SHP77 treated with DMSO at 0.1 percent for 48 hours (cell line): Measurements from ENCODE around the gene AKAP9.
"Not testable (repeated sequence)": the region's sequence is repeated elsewhere in the genome, so short reads cannot be mapped to it uniquely, and the experiment has no call there.

ENCODE experiments used
- DNase-seq: peaks from one replicate; lab custom pipeline; 2025; lab: John Stamatoyannopoulos, UW

Gene AKAP9

DNA sequence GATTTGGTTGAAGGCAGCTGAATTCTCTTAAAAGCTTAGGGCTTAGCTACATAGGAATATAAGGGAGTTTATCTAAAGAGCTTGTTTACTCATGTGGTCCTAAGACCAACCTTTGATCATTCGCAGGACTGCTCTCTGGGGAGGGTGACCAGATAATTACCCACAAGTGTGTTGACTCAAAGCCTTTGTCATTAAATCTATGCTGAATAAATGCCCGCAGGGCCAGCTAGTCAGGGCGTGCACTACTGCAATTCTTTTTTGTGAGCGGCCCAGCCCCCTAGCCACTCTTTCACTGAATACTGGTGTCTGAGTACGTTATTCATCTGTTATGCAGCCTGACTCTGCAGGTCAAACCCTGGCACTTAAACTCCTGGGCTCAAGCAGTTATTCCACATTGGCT lies 69.6 kb downstream of the AKAP9 start:
- no peak for DNase-seq

DNA sequence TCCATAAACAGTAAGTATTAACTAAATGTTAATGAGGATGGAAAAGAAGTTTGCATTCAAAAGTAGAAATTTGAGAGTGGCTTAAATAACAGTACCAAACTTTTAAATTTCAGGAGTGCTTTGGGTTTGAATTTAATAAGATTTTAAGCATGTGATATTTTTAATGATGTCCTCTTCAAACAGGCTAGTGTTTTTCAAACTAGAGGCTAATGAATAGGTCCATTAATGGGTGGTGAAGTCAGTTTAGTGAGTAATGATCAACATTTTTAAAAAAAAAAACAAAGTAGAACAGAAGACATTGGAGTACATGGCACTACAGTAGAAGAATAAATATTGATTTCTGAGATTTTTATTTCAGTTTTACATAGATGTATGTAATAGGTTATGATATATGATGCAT lies 72.9 kb downstream of the AKAP9 start:
- no peak for DNase-seq

DNA sequence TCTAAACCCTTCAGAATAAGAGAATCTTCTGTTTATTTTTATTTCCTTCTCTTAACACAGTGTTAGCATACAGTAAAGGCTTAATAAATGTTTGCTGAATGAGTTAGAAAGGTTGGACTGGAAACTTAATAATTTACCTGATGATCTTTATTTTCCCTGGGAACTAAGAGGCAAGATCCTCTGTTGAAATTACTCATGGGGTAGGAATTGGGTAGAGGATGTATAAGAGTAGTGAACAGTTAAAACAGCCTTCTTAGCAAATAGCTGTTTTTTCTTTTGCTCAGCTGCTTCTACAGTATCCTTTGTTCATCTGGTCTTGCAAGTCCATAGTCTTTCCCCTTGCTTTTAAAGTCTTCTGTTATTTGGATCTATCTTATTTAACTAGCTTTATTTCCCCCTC lies 80.0 kb downstream of the AKAP9 start:
- no peak for DNase-seq

DNA sequence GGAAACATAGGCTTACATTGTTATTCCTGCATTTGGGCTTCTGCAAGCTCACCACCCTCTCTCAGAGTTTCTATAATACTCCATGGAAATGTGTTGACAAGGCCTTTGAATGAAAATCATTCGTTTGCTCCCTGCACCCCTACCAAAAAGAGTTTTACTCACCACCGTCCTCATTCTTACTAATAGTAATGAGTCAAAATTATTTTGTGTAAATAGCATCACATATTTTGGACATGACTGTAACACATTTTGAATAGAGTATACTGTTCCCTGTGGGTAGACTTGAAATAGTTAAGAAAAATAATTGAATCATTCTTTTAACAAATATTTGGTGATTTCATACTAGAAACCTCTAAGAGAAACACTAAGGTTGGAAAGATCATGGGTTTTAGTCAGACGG lies 84.6 kb downstream of the AKAP9 start:
- no peak for DNase-seq

DNA sequence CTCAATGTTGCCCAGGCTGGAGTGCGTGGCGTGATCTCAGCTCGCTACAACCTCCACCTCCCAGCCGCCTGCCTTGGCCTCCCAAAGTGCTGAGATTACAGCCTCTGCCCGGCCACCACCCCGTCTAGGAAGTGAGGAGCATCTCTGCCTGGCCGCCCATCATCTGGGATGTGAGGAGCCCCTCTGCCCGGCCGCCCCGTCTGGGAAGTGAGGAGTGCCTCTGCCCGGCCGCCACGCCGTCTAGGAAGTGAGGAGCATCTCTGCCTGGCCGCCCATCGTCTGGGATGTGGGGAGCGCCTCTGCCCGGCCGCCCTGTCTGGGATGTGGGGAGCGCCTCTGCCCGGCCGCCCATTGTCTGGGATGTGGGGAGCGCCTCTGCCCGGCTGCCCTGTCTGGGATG lies 86.0 kb downstream of the AKAP9 start:
- DNase-seq, result not testable (repeated sequence)

DNA sequence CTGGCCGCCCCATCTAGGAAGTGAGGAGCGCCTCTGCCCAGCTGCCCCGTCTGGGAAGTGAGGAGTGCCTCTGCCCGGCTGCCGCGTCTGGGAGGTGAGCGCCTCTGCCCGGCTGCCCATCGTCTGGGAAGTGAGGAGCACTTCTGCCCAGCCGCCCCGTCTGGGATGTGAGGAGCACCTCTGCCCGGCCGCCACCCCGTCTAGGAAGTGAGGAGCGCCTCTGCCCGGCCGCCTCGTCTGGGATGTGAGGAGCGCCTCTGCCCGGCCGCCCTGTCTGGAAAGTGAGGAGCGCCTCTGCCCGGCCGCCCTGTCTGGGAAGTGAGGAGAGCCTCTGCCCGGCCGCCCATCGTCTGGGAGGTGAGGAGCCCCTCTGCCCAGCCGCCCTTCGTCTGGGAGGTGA lies 86.5 kb downstream of the AKAP9 start:
- not testable (repeated sequence) for DNase-seq

DNA sequence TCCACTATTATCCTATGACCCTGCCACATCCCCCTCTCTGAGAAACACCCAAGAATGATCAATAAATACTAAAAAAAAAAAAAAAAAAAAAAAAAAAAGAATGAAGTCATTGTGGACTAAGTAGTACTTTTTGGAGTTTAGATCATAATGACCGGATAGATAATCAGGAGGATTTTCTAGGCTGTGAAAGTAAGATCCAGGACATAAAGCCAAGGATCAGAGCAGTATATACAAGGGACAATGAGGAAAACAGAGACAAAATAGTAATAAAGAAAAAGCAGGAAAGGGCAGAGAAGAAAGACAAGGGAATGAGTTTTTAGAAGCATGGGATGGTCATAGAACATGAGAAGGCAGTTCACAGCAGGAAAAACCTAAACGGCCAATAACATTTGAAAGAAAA lies 87.6 kb downstream of the AKAP9 start:
- no peak for DNase-seq

DNA sequence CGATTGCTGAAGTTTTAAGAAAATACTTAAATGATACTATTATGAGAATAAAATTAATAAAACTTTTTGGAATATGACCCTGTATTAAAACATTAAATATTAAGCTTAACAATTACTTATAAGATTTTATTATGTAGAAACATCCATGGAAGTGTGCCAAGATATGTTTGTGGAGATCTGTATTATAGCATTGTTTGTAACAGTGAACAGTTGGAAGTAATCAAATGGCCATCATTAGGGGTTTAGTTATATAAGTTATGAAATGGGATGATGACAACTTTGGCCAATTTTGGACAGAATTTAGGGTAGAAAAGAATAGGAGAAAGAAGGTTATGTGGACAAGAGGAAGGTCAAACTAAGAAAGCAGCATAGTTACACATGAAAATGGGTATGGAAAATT lies 88.0 kb downstream of the AKAP9 start:
- DNase-seq, result no peak

DNA sequence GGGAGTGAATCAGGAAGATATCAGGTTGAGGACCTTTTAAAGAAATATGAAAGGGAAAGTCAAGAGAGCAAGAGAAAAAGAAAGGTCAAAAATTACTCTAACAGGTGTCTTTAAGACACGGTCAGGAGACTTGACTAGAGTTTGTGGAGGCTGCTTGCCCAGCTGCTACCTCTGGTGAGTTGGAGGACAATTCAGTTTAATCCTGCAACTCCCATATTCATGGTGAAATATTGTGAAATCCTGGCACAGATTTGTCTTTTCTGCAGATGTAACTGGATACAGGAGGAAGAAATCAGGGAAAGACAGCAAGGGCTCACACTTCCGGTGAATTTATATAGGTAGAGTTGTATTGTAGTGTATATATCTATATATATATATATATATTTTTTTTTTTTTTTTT lies 93.5 kb downstream of the AKAP9 start:
- no peak for DNase-seq

DNA sequence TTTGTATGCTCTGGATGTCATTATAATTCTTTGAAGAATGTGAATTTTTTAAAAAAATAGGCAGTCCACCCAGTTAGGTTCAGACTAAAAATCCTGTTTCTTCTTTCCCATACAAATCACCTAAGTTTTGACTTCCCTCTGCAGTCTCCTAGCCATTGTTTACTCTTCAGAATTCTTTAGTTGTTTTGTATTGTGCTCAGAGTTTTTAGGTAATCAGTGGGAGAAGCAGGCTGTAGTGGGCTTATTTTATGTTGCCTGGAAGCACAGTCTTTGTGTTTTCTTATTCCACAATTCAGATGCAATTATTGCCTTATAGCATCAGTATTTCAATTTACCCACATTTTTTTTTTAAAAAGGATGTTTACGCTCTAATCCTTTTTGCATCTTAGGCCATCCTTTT lies 94.9 kb downstream of the AKAP9 start:
- no peak for DNase-seq

DNA sequence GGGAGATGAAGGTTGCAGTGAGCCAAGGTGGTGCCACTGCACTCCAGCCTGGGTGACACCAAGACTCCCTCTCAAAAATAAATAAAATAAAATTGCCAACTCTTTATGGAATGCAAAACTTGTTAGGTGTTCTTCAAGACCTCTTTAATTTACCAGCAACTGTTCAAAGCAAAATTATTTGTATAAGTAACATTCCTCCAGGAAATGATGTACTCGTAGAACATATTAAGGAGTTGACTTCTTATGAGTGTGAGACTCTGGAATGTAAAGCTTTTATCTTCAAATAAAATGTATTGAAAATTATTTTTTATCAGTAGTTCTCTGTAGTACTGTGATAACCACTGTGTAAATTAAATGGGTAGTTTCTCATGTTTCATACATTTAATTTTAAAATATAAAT lies 99.2 kb downstream of the AKAP9 start:
- no peak for DNase-seq

DNA sequence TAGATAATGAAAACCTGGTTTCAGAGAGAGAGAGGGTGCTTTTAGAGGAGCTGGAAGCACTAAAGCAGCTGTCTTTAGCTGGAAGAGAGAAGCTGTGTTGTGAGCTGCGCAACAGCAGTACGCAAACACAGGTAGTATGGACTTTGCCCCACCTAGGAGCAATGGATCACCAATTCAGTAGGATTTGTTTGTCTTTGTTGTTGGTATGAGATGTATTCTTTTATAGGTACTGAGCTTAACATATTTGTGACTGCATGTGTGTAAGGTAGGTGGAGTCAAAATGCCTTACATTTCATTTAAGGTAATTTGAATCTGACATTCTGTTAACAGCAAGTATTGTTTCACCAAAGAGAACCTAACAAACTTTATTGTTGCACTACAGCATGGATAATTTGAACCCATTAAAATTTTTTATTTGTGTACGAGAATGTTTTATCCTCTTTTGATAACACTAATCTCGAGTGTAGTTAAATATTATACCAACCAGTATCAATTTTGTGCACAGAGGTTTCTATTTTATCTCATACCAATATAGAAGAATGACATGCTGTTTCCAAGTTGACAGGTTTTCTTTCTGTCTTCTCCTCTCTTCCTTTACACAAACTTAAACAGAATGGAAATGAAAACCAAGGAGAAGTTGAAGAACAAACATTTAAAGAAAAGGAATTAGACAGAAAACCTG lies 101.5 kb downstream of the AKAP9 start:
- no peak for DNase-seq

DNA sequence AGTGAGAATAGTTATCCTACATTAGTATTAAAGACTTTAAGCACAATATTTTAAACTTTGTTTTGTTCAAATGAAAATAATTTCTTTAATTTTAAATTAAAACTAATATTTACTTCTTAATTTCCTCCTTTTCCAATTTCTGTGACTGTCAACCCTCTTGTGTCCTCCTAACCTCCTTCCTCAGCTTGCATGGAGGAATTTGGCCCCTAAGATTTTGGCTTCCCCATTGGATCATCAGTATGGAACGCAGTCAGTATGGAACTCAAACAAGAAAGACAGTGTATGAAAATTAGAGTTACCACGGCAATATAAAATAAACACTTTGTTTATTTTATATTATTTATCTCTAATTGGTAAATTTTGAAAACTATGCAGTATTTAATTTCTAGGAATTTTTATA lies 102.4 kb downstream of the AKAP9 start:
- no peak for DNase-seq

DNA sequence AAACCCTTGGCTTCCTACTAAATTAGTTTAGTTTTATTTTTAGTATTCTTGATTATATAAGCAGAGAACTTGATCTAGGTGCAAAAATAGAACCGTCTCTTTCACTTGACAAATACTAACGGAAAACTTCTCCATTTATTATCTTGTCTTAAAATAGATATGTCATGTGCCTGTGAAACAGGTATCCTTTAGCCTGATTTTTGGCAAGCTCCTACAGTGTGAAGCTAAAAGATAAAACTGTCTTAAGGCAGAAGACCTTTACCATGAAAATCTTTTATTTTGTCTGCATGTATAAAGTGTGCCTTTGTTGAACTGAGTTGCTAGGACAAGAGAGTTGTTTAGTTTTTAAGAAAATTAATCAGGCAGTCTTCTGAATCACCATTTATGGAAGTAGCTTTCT lies 103.0 kb downstream of the AKAP9 start:
- DNase-seq, result no peak

DNA sequence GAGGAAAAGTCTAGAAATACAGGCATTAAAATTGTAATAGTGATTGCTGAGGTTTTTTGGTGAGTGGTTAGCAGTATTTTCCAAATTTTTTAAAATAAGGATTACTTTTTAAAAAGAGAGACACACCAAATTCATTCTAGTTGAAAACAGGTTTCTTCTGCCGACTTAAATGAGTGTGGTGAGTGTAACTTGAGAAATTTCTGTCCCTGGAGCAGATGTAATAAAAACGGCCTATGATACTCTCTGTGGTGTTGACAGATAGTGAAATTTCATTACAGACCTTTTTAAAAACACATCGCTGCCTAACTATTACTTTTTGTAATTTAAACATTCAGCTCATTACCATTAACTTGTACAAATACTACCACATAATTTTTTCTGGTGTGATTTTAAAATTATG lies 103.5 kb downstream of the AKAP9 start:
- no peak for DNase-seq

DNA sequence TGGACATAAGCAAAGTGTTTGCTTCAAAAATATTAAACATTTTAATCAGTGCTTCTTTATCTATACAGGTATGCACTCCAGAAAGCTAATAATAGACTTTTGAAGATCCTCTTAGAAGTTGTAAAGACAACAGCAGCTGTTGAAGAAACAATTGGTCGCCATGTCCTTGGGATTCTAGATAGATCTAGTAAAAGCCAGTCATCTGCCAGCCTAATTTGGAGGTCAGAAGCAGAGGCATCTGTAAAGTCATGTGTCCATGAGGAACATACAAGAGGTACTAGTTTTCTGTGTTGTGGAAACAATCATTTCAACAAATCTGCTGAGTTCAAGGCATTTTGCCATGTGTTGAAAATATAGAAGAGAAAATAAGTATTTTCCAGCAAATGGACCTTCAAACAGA lies 104.3 kb downstream of the AKAP9 start:
- DNase-seq, result no peak

DNA sequence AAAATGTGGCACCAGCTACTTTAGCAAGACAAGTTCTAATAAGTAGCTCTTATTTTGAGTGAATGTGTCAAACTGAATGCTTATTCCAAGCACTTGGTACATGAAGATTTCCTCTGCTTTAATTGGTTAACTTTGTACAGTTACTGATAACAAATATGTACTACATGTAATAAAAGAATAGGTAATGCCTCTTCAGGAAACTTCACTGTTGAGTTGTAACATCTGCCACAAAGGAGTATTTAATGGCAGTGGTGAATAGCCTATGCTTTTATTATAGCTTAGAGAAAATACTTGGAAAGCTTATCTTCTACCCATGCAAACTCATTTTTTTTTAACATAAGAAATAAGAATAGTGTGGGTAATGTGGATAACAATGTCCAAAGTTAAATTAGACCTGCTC lies 111.0 kb downstream of the AKAP9 start:
- DNase-seq, result no peak

DNA sequence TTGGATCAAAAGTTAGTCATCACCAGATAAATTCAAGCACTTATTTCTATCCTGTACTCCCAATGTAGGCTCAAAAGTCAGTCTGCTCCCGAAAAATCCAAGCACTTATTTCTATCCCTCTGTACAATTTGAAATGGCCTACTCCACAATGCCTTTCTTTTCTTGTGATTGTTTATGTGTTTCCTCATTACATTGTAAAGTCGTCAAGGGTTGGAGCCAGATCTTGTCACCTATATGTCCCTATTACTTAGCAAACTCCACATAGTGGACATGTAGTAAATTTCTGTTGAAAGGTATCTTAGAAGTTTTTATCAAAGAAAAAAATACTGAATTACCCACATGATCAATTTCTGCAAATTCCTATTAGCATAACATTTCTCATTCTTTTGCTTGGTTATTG lies 111.5 kb downstream of the AKAP9 start:
- DNase-seq, result no peak

DNA sequence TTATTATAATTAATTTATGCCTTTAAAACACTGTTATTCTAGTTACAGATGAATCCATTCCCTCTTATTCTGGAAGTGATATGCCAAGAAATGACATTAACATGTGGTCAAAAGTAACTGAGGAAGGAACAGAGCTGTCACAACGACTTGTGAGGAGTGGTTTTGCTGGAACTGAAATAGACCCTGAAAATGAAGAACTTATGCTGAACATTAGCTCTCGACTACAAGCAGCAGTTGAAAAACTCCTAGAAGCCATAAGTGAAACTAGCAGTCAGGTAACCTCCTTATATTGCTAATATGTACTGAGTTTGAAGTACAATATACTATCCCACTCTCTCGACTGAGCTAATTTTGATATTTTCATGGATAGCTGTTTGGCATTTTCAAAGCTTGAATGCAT lies 112.0 kb downstream of the AKAP9 start:
- DNase-seq, result no peak

DNA sequence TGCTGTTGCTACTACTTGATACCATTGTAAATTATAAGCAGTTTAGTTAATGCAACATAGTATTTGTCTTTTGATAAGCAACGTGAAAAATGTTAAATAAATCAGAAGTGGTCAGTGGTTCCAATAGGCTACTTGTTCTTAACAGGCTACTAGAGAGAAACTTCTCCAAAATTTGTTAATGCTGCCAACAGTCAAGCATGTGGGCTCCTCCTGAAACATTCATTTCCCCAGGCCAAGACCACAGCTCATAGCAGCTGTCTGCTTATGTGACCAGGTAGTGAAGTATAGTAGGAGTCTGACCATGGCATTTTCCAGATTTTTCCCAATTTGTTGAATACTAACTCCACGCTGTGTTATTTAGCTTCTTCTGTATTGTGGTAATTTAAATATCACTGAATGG lies 112.7 kb downstream of the AKAP9 start:
- DNase-seq, result no peak

DNA sequence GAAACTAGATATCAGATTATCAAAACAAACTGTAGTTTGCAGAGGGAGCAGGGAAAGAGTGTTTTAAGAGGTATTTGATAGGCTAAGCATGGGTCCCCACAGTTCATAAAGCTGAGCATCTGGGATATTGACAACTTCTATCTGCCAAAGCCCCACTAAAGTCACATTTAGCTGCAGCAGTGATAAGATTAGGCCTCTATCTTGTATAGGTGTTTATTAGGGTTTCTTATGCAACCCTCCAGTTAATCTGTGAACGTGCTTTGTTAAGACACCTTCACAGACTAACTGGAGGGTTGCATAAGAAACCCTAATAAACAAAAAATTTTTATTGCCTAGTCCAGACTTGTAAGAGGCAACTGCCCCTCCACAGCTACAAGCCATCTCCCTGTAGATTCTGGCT lies 115.6 kb downstream of the AKAP9 start:
- DNase-seq, result no peak

DNA sequence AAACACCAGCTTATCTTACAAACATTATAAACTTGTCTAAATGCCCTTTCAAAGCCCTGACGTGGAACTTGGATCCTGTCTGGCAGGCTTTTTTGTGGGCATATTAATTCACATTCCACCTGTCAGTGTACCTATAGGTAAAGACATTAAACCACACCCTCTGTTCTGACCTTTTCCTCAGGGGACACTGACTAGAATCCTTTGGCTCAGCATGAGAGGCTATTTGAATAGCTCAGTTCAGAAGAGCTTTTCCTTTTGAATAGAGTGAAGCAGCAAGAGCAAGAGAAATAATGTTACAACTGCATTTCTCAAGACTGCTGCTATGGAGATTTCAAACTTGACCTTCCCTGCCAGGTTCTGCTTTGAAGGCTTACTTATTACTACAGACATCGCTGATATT lies 116.7 kb downstream of the AKAP9 start:
- DNase-seq, result no peak

DNA sequence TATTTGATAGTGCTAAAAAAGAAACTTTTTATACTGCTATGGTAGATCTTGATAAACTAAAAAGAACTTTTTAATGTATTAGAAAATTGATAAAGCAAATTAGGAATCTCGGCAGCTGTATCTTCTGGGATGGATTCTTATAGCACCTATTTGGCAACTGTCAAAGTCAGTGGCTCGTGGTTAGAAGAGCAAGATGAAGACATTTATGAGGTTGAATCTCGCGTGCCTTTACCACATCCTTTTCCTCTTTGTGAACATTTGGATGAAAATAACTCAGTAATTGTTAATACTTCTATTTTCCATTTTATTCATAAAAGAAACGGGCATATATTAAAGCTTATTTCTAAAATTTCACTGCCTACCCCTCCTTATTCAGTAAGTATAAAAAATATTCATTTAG lies 117.4 kb downstream of the AKAP9 start:
- DNase-seq, result no peak

DNA sequence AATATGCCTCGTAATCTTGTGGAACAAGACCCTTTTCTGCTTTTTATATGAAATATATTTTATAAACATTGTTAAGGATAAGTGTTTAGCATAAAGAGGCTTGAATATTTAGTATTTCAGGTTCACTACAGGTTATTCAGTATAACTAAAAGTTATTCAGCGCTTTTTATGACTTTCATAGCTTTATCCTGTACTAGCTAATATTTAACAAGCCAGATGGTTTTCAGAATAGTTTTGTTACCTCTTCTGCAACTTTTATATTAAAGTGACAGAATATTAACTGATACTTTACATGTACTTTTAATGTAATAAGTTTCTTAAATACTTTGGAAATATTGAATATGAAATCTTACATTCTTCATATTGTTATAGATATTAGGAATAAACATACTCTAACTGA lies 118.2 kb downstream of the AKAP9 start:
- no peak for DNase-seq

DNA sequence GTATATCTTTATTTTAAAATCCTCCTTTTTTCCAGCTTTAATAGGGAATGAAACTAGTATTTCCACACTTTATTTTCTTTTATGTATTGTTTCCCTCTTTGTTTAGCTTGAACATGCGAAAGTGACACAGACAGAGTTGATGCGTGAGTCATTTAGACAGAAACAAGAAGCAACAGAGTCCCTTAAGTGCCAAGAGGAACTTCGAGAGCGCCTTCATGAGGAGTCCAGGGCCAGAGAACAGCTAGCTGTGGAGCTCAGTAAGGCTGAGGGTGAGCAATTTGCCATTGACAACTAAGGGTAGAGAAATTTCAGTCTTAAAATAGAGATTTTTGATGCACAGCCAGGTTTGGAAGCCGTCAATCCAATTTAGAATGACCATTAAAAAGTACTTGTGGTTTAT lies 120.5 kb downstream of the AKAP9 start:
- DNase-seq, result no peak
